HG02623 (cell line): Measurements from ENCODE around the gene MAPK13.
"Not testable (repeated sequence)": the region's sequence is repeated elsewhere in the genome, so short reads cannot be mapped to it uniquely, and the experiment has no call there.

Experiments
- ATAC-seq: cut with Tn5 transposase; IDR thresholded peaks from one replicate; pipeline ENCODE4 v1.9.1; 2021; ENCODE audit warnings: moderate library complexity; ENCODE audit not compliant: unreplicated experiment

Gene MAPK13

GRCh38 chr6:36126553-36127458 is 3.5 kb upstream of the MAPK13 start:
- ATAC-seq = no peak

GRCh38 chr6:36127462-36128016 is 2.8 kb upstream of the MAPK13 start:
- no peak for ATAC-seq

GRCh38 chr6:36128073-36128472 is 2.2 kb upstream of the MAPK13 start:
- ATAC-seq = no peak

- no peak for ATAC-seq
Observed at GRCh38 chr6:36128793-36129192, 1.5 kb upstream of the MAPK13 start.

GRCh38 chr6:36129334-36129733 is 979 bp upstream of the MAPK13 start:
- ATAC-seq = not testable (repeated sequence)

- no peak for ATAC-seq
Observed at GRCh38 chr6:36130667-36131510, 576 bp downstream of the MAPK13 start.

GRCh38 chr6:36131511-36132245 is 1.4 kb downstream of the MAPK13 start:
- ATAC-seq = peak; percentile 86

GRCh38 chr6:36132246-36132895 is 2.1 kb downstream of the MAPK13 start:
- ATAC-seq = no peak

GRCh38 chr6:36133148-36133547 is 2.8 kb downstream of the MAPK13 start:
- no peak for ATAC-seq

- no peak for ATAC-seq
Observed at GRCh38 chr6:36133912-36134311, 3.6 kb downstream of the MAPK13 start.

- no peak for ATAC-seq
Observed at GRCh38 chr6:36135053-36135731, 4.9 kb downstream of the MAPK13 start.

GRCh38 chr6:36136034-36136433 is 5.7 kb downstream of the MAPK13 start:
- no peak for ATAC-seq

- no peak for ATAC-seq
Observed at GRCh38 chr6:36136551-36136950, 6.2 kb downstream of the MAPK13 start.

GRCh38 chr6:36138667-36139066 is 8.4 kb downstream of the MAPK13 start:
- no peak for ATAC-seq

- ATAC-seq = no peak
Observed at GRCh38 chr6:36139431-36139830, 9.1 kb downstream of the MAPK13 start.

GRCh38 chr6:36139991-36140710 is 9.8 kb downstream of the MAPK13 start:
- no peak for ATAC-seq

GRCh38 chr6:36141091-36141490 is 10.8 kb downstream of the MAPK13 start:
- ATAC-seq = no peak

- no peak for ATAC-seq
Observed at GRCh38 chr6:36141961-36142360, 11.6 kb downstream of the MAPK13 start.
